ENCODE measurements around the gene RFPL2.

Gene RFPL2

DNA sequence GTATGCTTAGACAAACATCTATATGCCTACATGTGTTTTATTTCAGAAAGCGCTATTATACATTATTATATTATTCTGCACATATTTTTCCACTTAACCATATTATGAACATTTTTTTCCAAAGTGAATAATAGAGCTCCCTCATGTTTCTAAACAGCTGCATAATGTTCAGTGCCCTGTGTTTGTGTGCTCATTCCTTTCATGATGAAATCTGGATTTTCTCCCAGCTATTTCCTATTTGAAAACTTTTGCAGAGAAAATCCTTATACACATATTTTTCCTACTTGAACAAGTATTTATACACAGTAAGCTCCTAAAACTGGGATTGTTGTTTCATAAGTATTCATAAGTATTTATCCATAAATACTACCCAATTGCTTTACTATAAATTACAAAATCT lies 18.1 kb upstream of the RFPL2 start:
- Histone ChIP-seq H2BK12ac (ENCODE audit: low read length) (no peak overlapping the region), H3K36me3 (replicated peaks in 1 of 2; ENCODE audit: control insufficient read depth in 2 of 2, insufficient read depth in 2 of 2, low read length in 2 of 2) (no peaks in the 10 kb centered on the region), H3K23ac (ENCODE audit: low read depth, low read length, poor library complexity) (no peak overlapping the region), H3K4me3 (ENCODE audit: low read length in 2 of 2) (no peak overlapping the region), H3K79me1 (ENCODE audit: low read depth, low read length) (no peaks in the 10 kb centered on the region), H3K27ac (replicated peaks; ENCODE audit: low read length) (no peak overlapping the region), H3K4ac (ENCODE audit: low read length) (no peak overlapping the region), H2AK5ac (ENCODE audit: low read depth, low read length) (no peak overlapping the region), H3K9me3 (replicated peaks in 1 of 2; ENCODE audit: control insufficient read depth in 2 of 2, insufficient read depth in 1 of 2, low read depth in 1 of 2, low read length in 2 of 2) (no peaks in the 10 kb centered on the region), H2BK120ac (ENCODE audit: low read depth, low read length) (no peak overlapping the region), H3K4me2 (ENCODE audit: insufficient read depth, low read length, poor library complexity, severe bottlenecking) (no peak overlapping the region), H3K4me1 (ENCODE audit: control insufficient read depth in 2 of 2, insufficient read depth in 1 of 2, low read depth in 1 of 2, low read length in 2 of 2) (peaks cover 6 to 10% of the 10 kb centered on the region in 2 donors), H2BK15ac (ENCODE audit: low read length) (no peak overlapping the region), H4K8ac (ENCODE audit: low read depth, low read length) (no peak overlapping the region), H3K9ac (ENCODE audit: low read depth, low read length, poor library complexity) (no peak overlapping the region), H2AFZ (ENCODE audit: low read length) (no peak overlapping the region), H3K27me3 (ENCODE audit: control insufficient read depth in 3 of 3, insufficient read depth in 3 of 3, low read depth in 1 of 3, low read length in 3 of 3) (no peaks in the 10 kb centered on the region), H4K91ac (ENCODE audit: low read depth, low read length, poor library complexity) (no peak overlapping the region), H3K18ac (ENCODE audit: low read length) (no peak overlapping the region), H3K14ac (ENCODE audit: low read length) (no peak overlapping the region), H2BK5ac (ENCODE audit: low read length) (no peak overlapping the region)
- WGBS, 2 donors (ENCODE audit: extremely low coverage in 2 of 2, insufficient read length in 2 of 2, insufficient replicate concordance in 1 of 2) = no CpG with 5 or more reads among the region's 1 CpG
- no peak for DNase-seq (ENCODE audit: low spot score)

DNA sequence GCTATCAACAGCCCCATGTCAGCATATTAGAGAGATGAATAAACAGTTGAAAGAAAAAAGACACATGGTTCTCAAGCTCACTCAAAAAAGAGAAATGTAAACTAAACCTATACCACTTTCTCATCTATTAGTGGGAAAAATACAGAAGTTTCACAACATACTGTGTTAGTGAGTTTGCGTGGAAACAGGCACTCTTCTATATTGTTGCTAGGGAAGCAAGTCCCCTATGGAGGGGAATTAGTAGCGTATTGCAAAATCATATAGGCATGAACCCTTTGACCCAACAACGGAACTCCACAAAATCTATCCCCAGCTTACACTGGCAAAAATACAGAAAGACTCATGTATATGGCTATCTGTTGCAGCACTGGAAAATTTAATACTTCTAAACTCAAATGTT lies 14.2 kb upstream of the RFPL2 start:
- H2BK120ac ChIP-seq (ENCODE audit: low read depth, low read length) = no peak overlapping the region
- no peak overlapping the region for H3K4me2 ChIP-seq (ENCODE audit: insufficient read depth, low read length, poor library complexity, severe bottlenecking)
- DNase-seq (ENCODE audit: low spot score) = no peak
- H3K79me1 ChIP-seq (ENCODE audit: low read depth, low read length) = no peaks in the 10 kb centered on the region
- H3K9me3 ChIP-seq (replicated peaks in 1 of 2; ENCODE audit: control insufficient read depth in 2 of 2, insufficient read depth in 1 of 2, low read depth in 1 of 2, low read length in 2 of 2) = no peaks in the 10 kb centered on the region
- H2AK5ac ChIP-seq (ENCODE audit: low read depth, low read length) = no peak overlapping the region
- no peak overlapping the region for H3K14ac ChIP-seq (ENCODE audit: low read length)
- H3K23ac ChIP-seq (ENCODE audit: low read depth, low read length, poor library complexity) = no peak overlapping the region
- no peaks in the 10 kb centered on the region for H3K4me1 ChIP-seq (ENCODE audit: control insufficient read depth in 2 of 2, insufficient read depth in 1 of 2, low read depth in 1 of 2, low read length in 2 of 2)
- H2AFZ ChIP-seq (ENCODE audit: low read length) = no peak overlapping the region
- H3K18ac ChIP-seq (ENCODE audit: low read length) = no peak overlapping the region
- H3K27ac ChIP-seq (replicated peaks; ENCODE audit: low read length) = no peak overlapping the region
- no peak overlapping the region for H4K91ac ChIP-seq (ENCODE audit: low read depth, low read length, poor library complexity)
- WGBS, 2 donors (ENCODE audit: extremely low coverage in 2 of 2, insufficient read length in 2 of 2, insufficient replicate concordance in 1 of 2) = no CpG with 5 or more reads among the region's 3 CpGs
- no peak overlapping the region for H2BK5ac ChIP-seq (ENCODE audit: low read length)
- H2BK15ac ChIP-seq (ENCODE audit: low read length) = no peak overlapping the region
- H3K27me3 ChIP-seq (ENCODE audit: control insufficient read depth in 3 of 3, insufficient read depth in 3 of 3, low read depth in 1 of 3, low read length in 3 of 3) = no peaks in the 10 kb centered on the region
- H4K8ac ChIP-seq (ENCODE audit: low read depth, low read length) = no peak overlapping the region
- no peaks in the 10 kb centered on the region for H3K36me3 ChIP-seq (replicated peaks in 1 of 2; ENCODE audit: control insufficient read depth in 2 of 2, insufficient read depth in 2 of 2, low read length in 2 of 2)
- H3K4me3 ChIP-seq (ENCODE audit: low read length in 2 of 2) = no peak overlapping the region
- H2BK12ac ChIP-seq (ENCODE audit: low read length) = no peak overlapping the region
- H3K9ac ChIP-seq (ENCODE audit: low read depth, low read length, poor library complexity) = no peak overlapping the region
- no peak overlapping the region for H3K4ac ChIP-seq (ENCODE audit: low read length)

DNA sequence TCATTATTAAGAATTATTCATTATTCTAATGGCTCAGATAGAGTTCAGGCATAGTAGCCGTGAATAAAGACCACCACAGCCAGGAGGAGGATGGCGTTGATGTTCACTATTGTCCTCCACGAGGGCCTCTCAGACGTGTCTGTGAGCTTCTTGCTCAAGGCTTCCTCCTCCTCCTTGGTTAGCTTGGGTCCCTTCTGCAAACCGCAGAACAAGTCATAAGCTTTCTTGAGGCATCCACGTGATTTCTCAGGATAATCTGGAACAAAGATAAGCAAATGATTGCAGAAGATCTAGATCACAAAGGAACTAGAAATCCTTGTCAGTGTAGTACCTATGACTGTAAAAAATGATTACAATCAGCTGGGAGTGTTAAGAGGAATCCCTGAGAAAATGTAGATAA lies 13.6 kb upstream of the RFPL2 start:
- Histone ChIP-seq H3K18ac (ENCODE audit: low read length) (no peak overlapping the region), H2AFZ (ENCODE audit: low read length) (no peak overlapping the region), H3K27ac (replicated peaks; ENCODE audit: low read length) (no peak overlapping the region), H3K4me2 (ENCODE audit: insufficient read depth, low read length, poor library complexity, severe bottlenecking) (no peak overlapping the region), H3K4ac (ENCODE audit: low read length) (no peak overlapping the region), H3K14ac (ENCODE audit: low read length) (no peak overlapping the region), H3K79me1 (ENCODE audit: low read depth, low read length) (no peaks in the 10 kb centered on the region), H3K9me3 (replicated peaks in 1 of 2; ENCODE audit: control insufficient read depth in 2 of 2, insufficient read depth in 1 of 2, low read depth in 1 of 2, low read length in 2 of 2) (no peaks in the 10 kb centered on the region), H3K23ac (ENCODE audit: low read depth, low read length, poor library complexity) (no peak overlapping the region), H2BK12ac (ENCODE audit: low read length) (no peak overlapping the region), H3K4me3 (ENCODE audit: low read length in 2 of 2) (no peak overlapping the region), H3K9ac (ENCODE audit: low read depth, low read length, poor library complexity) (no peak overlapping the region), H3K36me3 (replicated peaks in 1 of 2; ENCODE audit: control insufficient read depth in 2 of 2, insufficient read depth in 2 of 2, low read length in 2 of 2) (no peaks in the 10 kb centered on the region), H4K91ac (ENCODE audit: low read depth, low read length, poor library complexity) (no peak overlapping the region), H2BK120ac (ENCODE audit: low read depth, low read length) (no peak overlapping the region), H3K27me3 (ENCODE audit: control insufficient read depth in 3 of 3, insufficient read depth in 3 of 3, low read depth in 1 of 3, low read length in 3 of 3) (no peaks in the 10 kb centered on the region), H2BK15ac (ENCODE audit: low read length) (no peak overlapping the region), H4K8ac (ENCODE audit: low read depth, low read length) (no peak overlapping the region), H3K4me1 (ENCODE audit: control insufficient read depth in 2 of 2, insufficient read depth in 1 of 2, low read depth in 1 of 2, low read length in 2 of 2) (no peaks in the 10 kb centered on the region), H2BK5ac (ENCODE audit: low read length) (no peak overlapping the region), H2AK5ac (ENCODE audit: low read depth, low read length) (no peak overlapping the region)
- no CpG with 5 or more reads among the region's 6 CpGs for WGBS, 2 donors (ENCODE audit: extremely low coverage in 2 of 2, insufficient read length in 2 of 2, insufficient replicate concordance in 1 of 2)
- no peak for DNase-seq (ENCODE audit: low spot score)

DNA sequence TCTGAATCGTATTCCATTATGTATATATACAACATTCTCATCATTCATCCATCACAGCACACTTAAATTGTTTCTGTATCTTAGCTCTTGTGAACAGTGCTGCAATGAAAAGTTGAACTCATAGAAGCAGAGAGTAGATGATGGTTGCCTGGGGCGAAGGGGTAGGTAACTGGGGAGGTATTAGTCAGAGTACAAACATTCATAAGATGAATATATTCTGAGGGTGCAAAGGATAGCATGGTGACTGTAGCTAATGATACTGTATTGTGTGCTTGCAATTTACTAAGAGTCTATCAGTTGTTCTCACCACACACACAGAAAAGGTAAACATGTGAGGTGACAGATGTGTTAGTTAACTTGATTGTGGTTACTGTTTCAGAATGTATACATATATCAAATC lies 12.6 kb upstream of the RFPL2 start:
- Histone ChIP-seq H2BK12ac (ENCODE audit: low read length) (no peak overlapping the region), H3K4me2 (ENCODE audit: insufficient read depth, low read length, poor library complexity, severe bottlenecking) (no peak overlapping the region)

More for the DNA sequence above, 12.6 kb upstream of the RFPL2 start:
- no CpG with 5 or more reads among the region's 2 CpGs for WGBS, 2 donors (ENCODE audit: extremely low coverage in 2 of 2, insufficient read length in 2 of 2, insufficient replicate concordance in 1 of 2)
- H3K4me3 ChIP-seq (ENCODE audit: low read length in 2 of 2) = no peak overlapping the region
- no peak overlapping the region for H2AK5ac ChIP-seq (ENCODE audit: low read depth, low read length)
- no peak overlapping the region for H3K4ac ChIP-seq (ENCODE audit: low read length)
- no peaks in the 10 kb centered on the region for H3K4me1 ChIP-seq (ENCODE audit: control insufficient read depth in 2 of 2, insufficient read depth in 1 of 2, low read depth in 1 of 2, low read length in 2 of 2)
- no peaks in the 10 kb centered on the region for H3K27me3 ChIP-seq (ENCODE audit: control insufficient read depth in 3 of 3, insufficient read depth in 3 of 3, low read depth in 1 of 3, low read length in 3 of 3)
- no peak overlapping the region for H3K23ac ChIP-seq (ENCODE audit: low read depth, low read length, poor library complexity)
- H2BK15ac ChIP-seq (ENCODE audit: low read length) = no peak overlapping the region
- DNase-seq (ENCODE audit: low spot score) = no peak
- H3K14ac ChIP-seq (ENCODE audit: low read length) = no peak overlapping the region
- no peak overlapping the region for H3K18ac ChIP-seq (ENCODE audit: low read length)
- H3K79me1 ChIP-seq (ENCODE audit: low read depth, low read length) = peaks cover 2% of the 10 kb centered on the region
- no peaks in the 10 kb centered on the region for H3K9me3 ChIP-seq (replicated peaks in 1 of 2; ENCODE audit: control insufficient read depth in 2 of 2, insufficient read depth in 1 of 2, low read depth in 1 of 2, low read length in 2 of 2)
- no peak overlapping the region for H4K8ac ChIP-seq (ENCODE audit: low read depth, low read length)
- H3K36me3 ChIP-seq (replicated peaks in 1 of 2; ENCODE audit: control insufficient read depth in 2 of 2, insufficient read depth in 2 of 2, low read length in 2 of 2) = no peaks in the 10 kb centered on the region
- H3K9ac ChIP-seq (ENCODE audit: low read depth, low read length, poor library complexity) = no peak overlapping the region
- H2BK5ac ChIP-seq (ENCODE audit: low read length) = no peak overlapping the region
- no peak overlapping the region for H4K91ac ChIP-seq (ENCODE audit: low read depth, low read length, poor library complexity)
- H2AFZ ChIP-seq (ENCODE audit: low read length) = no peak overlapping the region
- H3K27ac ChIP-seq (replicated peaks; ENCODE audit: low read length) = no peak overlapping the region
- H2BK120ac ChIP-seq (ENCODE audit: low read depth, low read length) = no peak overlapping the region
